NOMO-1 treated with DMSO at 0.1 percent for 48 hours (cell line): ENCODE data around the gene NAXD.
"Not testable (repeated sequence)": the region's sequence is repeated elsewhere in the genome, so short reads cannot be mapped to it uniquely, and the experiment has no call there.

ENCODE experiments used
- DNase-seq: peaks from one replicate; lab custom pipeline; 2025; ENCODE audit not compliant: unreplicated experiment; lab: John Stamatoyannopoulos, UW

The NAXD gene

DNA sequence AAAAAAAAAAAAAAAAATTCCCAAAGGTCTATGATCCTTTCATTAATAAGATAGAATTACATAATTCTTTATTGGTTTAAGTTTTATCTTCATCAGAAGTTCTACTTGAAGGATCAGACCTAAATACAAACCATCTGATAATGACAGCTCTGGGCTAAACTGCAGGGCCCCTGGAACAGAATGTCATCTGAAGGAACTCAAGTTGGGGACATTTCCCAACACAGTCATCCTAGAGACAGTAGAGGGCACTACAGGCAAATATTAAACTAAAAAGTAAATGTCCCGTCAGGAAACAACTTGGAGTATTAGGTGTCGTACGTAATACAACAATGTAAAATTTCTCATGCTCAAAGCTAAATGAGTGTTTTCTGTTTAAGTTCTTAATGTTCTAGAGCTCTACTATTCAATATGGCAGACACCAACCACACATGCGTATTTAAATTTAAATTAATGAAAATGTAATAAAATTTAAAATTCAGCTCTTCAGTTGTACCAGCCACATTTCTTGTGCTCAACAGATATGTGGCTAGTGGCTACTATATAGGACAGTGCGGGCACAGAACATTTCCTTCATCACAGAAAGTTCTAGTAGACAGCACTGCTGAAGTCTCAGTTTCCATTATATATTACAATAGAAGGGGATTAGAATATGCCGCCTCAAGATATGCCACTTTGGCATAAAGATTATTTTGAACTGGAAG lies 21.8 kb upstream of the NAXD start:
- DNase-seq, result peak; percentile 73

DNA sequence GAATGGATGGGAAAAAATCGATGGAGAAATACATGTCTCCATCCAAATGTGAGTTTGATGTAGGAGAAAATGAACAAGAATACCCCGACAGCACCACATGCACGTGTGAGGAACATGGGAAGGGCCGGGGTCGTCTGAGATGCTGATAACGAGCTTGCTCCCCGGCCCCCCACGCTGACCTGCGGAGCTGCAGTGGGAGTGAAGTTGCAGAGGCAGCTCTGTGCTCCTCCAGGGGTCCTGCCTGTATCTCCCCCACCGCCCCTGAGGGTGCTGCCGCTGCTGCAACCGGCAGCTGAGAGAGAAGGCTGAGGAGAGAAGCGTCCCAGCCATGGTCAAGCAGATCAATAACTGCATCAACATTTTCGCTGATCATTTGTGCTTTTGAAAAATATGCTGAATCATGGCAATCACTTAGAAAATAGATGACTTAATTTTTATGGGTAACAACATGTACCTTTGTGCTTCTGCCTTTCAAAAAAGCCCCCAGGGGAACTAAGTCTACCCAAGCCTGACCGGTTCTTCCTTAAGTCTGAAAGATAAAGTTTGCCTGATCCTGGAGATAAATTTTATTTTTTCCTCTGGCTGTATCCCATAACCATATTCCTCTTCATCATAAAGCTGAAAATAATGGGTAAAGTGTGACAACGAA lies 18.2 kb upstream of the NAXD start:
- DNase-seq, result no peak

DNA sequence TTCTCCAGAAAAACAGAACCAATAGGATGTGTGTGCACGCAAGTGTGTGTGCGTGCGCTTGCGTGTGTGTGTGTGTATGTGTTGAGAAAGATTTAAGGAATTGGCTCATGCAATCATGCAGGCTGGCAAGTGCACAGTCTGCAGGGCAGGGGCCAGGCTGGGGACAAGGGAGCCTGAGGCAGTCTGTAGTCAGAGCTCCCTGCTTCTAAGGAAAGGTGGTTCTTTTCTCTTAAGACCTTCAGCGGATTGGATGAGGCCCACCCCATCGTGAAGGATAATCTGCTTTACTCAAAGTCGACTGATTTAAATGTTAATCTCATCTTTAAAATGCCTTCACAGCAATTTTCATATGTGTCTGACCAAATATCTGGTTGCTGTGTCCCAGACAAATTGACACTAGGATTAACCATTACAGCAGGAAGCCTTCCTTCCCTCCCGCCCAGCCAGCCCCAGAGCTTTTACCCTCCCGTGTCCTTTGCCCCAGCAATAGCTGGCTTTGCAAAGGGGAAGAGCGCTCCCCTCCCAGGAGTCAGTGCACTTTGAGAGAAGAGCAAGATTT lies 15.0 kb upstream of the NAXD start:
- DNase-seq, result no peak

DNA sequence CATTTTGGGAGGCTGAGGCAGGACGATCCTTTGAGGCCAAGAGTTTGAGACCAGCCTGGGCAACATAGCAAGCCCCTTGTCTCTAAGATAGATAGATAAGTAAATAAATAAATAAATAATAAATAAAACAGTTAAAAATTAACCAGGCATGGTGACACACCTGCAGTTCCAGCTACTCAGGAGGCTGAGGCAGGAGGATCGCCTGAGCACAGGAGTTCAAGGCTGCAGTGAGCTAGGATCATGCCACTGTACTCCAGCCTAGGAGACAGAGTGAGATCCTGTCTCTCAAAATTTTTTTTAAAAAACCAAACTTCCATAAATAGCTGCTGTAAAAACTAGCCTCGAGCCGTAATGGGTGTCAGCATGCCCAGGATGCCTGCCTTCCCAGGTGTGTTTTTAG lies 14.4 kb upstream of the NAXD start:
- no peak for DNase-seq

DNA sequence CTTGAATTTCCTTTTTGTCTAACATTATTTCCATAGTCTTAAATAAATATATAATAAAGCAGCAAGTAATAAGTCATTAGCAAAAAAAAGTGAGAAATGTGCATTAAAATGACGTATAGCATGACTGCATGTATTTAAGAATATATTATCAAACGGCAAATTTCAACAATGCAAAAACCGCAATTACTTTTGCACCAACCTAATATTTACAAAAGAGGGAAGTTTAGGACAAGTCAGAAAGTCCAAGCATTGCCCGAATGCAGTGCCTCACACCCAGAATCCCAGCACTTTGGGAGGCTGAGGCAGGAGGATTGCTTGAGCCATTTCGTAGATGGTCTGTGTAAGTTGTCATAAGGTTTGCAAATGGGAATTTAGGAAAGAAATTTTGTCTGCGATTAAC lies 10.2 kb upstream of the NAXD start:
- no peak for DNase-seq

DNA sequence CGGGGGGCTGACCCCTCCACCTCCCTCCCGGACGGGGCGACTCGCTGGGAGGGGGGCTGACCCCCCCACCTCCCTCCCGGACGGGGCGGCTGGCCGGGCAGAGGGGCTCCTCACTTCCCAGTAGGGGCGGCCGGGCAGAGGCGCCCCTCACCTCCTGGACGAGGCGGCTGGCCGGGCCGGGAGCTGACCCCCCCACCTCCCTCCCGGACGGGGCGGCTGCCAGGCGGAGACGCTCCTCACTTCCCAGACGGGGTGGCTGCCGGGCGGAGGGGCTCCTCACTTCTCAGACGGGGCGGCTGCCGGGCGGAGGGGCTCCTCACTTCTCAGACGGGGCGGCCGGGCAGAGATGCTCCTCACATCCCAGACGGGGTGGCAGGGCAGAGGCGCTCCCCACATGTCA lies 9.1 kb upstream of the NAXD start:
- not testable (repeated sequence) for DNase-seq

DNA sequence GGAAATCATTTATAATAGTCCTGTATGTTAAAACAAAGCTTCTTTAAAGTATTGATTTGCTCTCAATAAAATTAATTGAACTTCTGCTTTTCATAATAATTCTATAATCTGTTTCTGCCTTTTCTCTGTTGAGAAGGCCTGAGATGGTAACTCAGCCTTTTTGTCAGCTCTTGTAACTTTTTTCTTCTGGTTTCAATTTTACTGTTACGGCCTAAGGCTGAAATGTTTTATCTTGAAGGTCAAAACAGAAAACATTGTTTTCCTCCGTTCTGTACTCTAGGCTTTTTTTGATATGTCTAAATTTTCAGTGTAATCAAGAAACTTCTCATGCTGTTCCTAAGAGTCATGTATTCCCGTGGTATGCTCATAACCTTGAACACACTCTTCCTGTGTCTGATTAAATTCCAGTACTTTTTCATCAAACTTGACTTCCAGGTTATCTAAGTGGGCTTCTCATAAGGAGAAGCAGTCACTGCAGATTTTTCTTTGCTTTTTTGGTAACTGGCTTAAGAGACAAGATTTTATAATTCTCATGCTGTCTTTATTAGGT lies 7.6 kb upstream of the NAXD start:
- no peak for DNase-seq

DNA sequence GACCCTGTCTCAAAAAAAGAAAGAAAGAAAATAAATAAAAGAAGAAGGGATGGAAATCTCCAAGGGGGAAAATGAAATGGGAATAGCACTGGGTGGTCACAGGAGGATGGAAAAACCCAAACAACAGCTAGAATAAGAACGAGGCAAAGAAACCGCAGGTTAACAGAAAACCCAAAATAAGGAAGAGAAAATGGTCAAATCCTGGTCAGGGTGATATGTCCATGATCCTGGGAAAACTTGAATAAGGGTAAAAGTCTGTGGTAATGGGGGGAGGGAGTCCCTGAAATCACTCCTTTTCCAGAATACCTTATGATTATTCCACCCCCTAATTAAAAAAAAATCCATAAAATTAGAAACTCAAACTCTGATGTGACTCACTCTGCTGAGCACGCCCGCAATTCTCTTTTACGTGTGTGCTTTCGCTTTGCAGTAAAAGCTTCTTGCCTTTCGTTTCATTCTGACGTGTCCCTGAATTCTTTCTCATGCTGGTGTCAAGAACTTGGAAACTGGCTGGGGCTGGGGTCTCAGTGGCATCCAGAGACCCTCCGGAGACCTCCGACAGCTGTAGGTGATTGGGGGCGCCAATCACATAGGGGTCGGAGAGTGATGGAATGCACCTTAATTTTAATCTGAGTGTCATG lies 4.3 kb upstream of the NAXD start:
- DNase-seq, result peak; percentile 43

DNA sequence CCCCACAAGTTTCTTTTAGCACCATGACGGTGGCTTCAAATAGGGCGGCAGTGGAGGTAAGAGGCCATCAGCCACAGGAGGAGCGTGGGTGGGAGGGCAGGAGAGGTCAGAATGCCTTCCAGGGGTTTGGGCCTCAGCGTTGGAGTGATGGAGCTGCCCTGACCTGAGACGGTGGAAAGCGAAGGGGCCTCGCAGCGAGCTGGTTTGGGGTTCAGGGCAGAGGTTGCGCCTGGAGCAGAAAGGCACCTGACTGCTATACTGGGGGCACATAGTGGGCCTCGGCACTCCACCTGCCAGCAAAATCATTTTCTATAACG lies 382 bp upstream of the NAXD start:
- no peak for DNase-seq

DNA sequence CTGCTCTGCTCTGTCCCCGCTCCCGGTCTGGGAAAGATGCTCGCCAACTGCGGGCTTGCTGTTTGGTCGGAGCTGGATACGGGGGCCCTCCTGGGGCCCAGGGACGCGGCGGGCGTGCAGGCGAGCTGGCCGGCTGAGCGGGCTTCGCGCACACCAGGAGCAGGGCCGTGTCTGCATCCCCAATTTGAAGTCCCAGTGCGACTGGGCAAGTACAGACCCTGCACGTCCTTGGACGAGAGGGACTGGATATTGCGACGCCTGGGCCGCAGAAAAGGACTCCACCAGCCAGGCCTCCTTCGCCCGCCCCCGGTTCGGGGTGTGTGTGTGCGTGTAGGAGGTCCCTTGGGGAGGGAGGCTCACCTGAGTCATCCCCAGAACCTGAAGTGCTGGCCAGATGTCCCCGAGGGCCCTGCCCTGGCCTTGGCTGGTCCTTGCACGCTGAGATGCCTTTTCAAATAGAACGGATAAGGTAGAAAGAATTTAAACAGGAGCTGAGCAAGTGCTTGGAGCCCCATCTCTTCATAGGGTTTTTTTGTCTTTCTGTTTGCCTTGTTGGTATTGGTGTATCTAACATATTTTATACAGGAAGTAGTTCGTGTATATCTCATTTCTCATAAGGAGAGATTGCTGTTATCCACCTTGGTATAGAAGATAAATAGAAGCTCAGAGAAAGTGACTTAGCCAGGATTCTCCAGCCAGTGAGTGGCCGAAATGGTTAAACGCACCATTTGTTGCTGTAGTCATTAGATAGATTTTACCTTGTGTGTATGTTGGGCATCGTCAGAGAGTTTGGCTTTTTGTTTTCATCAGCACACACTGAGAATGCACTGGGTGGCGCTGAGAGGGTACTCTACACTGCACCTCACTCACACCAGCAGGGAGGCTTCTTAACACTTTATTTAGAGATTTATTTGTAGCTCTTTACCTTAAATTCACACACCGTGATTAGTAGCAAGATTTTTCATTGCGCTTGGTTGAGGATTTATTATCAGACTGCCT lies 1.1 kb downstream of the NAXD start:
- peak; percentile 29 for DNase-seq

DNA sequence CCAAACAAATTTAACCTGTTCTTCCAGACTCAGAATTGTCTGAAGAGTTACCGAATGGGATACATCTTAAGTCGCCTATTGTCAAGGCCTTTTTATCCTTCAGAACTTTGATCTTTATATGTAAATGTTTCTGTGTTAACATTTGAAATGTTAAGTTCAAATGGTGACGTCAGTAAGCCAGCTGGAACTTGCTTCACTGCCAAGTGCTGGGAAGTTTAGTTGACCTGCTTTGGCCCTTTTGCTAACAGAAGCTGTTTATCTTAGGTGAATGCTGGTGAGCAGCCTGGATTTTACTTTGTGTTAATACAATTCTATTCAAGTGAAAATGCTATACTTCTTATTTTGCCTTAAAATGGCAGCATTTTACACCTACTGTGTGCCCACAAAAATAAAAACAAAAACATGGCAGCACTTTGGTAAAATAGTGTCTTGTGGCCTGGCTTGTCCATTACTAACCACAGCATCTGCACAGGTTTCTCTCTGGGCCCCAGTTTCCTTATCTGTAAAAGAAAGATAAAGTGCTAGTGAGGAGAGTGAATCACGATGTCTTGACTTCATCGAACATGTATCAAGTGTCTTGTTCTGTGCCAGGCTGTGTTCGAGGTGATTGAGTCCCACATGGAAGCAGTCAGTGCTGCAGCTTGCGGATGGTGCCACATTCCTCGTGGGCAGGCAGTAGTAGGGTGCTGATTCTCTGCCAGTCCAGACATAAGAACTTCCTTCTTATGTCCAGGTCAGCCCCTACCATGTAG lies 2.2 kb downstream of the NAXD start:
- no peak for DNase-seq

DNA sequence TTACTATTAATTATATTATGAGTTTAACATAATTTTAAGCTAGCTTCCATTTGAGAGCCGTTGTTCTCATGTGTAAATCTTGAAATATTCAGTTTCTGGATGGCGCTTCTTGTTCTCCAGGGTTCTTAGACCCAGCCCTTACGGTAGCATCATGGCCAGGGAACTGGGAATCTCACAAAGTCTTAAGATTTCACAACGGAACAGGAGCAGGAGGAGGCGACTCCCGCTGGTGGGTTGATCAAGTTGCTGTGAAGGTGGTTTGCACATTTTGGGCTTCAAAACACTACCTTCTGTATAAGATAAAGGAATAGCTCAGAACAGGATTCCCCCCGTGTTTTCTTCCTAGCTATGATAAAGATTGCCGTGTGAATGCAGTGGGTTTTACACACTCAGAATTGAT lies 2.8 kb downstream of the NAXD start:
- DNase-seq, result no peak

DNA sequence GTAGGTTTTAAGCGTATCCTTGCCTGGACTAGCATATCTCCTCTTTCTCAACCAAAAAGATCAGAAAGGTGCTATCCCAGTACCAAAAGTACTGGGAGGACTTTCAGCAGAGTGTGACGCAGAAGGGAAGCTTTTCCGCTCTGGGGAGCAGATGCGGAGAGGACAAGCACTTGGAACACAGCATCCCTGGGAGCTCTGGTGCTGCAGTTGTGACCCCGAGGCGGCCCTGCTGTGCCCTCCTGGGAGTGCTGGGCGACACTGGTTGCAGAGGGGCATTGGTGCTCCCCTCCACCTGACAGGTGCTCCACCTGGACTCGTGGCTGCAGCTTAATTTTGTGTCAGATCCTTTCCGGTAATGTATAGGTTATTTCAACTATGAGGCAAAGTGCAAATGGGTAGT lies 3.4 kb downstream of the NAXD start:
- DNase-seq, result no peak

DNA sequence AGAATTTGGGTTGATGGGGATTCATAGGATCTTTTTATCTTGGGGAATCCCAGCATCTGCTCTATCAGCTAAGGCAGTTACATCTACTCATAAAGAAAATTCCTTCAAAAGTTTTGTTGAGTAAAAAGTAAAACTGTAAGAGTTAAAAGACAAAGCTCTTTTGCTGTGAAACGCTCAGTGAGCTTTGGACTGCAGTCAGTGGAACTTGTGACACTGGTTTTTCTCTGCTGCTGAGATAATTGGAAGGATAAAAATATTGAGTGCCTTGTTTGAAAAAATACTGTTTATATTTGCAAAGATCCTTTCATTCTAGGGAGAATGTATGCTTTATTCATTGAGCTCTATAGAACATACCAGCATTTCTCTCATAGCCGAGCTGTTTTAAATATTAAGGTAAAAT lies 5.3 kb downstream of the NAXD start:
- DNase-seq, result no peak

DNA sequence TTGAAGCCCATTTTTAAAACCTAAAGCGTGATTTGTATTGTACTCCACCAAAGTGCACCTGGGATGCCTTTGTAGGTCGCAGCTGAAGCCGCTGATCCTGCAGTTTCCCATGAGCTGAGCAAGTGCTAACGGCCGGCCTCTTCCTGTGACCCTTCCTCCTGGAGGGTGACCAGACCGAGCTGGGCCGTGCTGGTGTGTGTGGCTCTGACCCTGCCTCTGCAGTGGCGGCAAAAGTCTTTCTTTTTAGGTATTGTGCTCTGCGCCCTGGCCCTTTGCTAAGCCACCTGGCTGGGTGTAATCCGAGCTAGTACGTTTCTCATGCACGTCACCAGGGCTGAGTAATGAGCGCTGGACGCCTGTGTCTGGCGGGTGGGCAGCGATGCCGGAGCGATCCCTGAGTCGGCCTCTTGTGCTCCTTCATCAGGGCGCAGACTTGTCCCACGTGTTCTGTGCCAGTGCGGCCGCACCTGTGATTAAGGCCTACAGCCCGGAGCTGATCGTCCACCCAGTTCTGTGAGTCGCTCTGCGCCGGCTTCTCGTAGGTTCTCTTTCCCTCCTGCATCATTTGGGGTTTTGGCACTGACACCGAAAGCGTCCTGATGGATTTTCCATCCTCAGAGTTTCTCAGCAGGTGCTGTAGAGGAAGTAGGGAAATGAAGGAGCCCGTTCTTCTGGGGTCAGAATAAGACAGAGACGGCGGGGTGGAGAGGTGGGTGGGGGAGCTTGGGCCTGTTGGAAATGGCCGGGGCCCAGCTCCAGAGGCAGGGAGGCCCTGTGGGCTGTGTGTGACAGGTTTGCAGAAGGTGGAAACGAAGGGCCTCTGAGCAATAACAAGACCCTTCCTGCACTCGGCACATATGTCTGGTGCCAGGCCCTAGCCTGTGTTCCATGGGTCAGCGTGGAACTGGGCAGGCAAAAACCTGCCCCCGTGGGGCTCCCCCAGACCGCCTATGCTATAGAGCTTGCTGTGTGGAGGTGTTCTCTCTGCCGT lies 9.7 kb downstream of the NAXD start:
- no peak for DNase-seq

DNA sequence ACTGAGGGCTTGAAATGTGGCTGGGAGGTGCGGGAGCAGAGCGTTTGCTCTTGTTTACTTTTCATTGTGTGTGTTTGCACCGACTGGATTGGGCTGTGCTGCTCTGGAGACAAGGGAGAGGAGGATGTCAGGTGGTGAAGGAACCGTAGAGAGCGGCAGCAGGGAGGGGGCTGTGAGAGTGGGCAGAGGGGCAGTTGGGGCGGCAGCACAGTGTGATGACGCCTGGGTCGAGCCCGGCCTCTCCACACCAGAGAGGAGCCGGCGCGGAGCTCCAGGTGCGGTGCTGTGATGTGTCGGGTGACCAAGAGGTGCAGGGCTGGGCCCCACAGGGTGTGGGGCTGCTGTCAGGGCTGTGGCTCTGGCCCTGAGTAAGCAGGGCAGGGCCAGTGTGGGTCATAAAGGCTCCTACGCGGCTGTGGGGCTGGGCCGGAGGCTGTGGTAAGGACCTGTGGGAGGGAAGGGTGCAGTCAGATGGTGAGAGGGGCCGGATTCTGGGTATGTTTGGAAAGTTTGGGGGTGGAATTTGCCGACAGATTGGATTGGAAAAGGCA lies 10.5 kb downstream of the NAXD start:
- no peak for DNase-seq

DNA sequence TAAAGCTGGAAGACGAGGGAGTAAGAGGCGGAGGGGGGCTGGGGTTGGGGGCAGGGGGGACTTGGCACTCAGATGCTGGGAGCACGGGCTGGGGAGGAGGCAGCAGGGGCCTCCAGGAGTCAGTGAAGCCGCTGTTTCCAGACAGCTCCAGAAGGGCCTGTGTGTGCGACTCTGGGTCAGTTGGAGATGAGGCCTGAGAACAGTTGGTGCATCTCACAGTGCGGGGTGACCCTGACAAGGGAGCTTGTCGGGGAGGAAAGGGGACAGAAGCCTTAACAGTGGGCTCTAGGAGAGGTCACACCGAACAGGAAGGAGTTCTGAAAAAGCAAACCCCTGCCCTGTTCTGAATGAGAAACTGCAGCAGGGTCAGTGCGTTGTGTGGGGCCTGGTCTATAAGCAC lies 11.2 kb downstream of the NAXD start:
- no peak for DNase-seq

DNA sequence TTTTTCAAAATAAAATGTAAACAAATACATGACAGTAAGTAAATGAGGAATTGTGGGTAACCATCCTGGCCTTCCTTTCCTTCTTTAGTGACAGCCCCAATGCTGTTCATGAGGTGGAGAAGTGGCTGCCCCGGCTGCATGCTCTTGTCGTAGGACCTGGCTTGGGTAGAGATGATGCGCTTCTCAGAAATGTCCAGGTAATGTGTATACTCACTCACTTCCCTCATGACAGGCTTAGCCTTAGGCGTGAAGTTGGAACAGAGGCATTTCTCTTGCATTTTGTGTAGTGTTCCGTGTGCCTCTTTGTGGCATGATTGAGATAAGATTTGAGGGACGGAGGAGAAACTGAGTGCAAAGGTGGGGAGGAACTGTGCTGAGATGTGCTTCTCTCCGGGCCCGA lies 12.0 kb downstream of the NAXD start:
- DNase-seq, result no peak
